ENCODE measurements around the gene RIIAD1. TPM values are rescaled to one million over a fixed set of nuclear protein-coding genes. Genes with fewer than 3 reads are reported as not detected.

RIIAD1 gene
- total and polyA plus RNA-seq, 2 experiments from 2014 or later: 1.2 TPM; not detected in 1

DNA sequence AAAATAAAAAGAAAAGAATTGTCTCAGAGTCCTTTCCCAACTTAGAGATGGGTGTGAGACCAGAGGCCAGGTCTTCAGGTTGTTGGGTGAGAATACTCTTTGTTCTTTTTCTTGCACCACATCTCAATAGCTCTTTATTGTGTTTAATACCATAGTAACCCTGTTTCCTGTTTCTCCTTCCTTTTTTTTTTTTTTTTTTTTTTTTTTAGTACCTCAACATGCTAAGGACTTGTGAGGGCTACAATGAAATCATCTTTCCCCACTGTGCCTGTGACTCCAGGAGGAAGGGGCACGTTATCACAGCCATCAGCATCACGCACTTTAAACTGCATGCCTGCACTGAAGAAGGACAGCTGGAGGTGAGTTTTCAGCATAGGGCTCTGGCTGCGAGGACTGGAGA, 29.1 kb upstream of the RIIAD1 start:
- in situ Hi-C loops (cut with MboI): no loop called here
- Histone ChIP-seq H3K4me3 (no peak overlapping the region), H3K9ac (no peak overlapping the region), H2AFZ (no peak overlapping the region), H3K4me2 (ENCODE audit: unreplicated experiment) (no peak overlapping the region), H3K79me2 (ENCODE audit: insufficient read depth) (no peaks in the 10 kb centered on the region), H4K20me1 (ENCODE audit: insufficient read depth) (no peaks in the 10 kb centered on the region), H3K9me3 (ENCODE audit: low read depth) (no peaks in the 10 kb centered on the region), H3K27me3 (replicated peaks; ENCODE audit: insufficient read depth) (no peaks in the 10 kb centered on the region), H3K36me3 (ENCODE audit: low read depth) (peaks cover 9% of the 10 kb centered on the region), H3K4me1 (ENCODE audit: insufficient read depth) (no peaks in the 10 kb centered on the region), H3F3A (ENCODE audit: insufficient read depth) (no peaks in the 10 kb centered on the region), H3K27ac (no peak overlapping the region), H3K9me2 (ENCODE audit: insufficient read depth) (no peaks in the 10 kb centered on the region)
- TF ChIP-seq EZH2phosphoT487 (IDR thresholded peaks at IDR 0.05; ENCODE audit: insufficient read depth, low read depth) (no peak), EZH2 (IDR thresholded peaks at IDR 0.05; ENCODE audit: insufficient read depth, poor library complexity, severe bottlenecking) (no peak)
- no peak for DNase-seq
- 94 to 100% methylated on average over 3 of the region's 3 CpGs for WGBS, 2 experiments (ENCODE audit: low coverage in 1 of 2, low lambda C conversion rate in 2 of 2, missing lambda C conversion rate in 2 of 2)

DNA sequence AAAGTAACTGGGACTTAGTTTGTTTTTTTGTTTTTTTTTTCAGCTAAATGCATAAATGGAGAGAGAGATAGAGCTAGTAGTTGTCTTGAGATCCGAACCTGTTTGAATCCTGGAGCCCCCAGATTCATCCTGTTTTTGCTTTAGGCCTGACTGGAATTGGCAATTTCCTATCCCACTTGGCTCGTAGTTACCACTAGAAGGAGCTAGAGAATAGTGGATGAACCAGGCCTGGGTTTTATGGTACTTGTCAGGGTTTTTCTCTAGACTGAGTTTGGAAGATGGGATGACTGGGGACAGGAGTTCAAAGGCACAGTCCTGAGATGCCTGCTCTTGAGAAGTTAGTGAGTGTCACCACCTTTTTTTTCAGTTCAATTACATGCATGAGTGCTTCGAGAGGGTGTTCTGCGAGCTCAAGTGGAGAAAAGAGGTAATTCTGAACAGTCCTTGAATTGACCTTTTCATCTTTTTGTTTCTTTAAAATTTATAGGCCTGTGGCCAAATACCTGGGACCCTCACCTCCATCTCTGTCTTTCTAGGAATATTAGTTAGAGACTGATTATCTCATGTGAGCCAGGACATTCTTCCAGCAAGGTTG, 28.2 kb upstream of the RIIAD1 start:
- no peak overlapping the region for H3K27ac ChIP-seq
- H3K79me2 ChIP-seq (ENCODE audit: insufficient read depth): no peaks in the 10 kb centered on the region
- H4K20me1 ChIP-seq (ENCODE audit: insufficient read depth): no peaks in the 10 kb centered on the region
- no peaks in the 10 kb centered on the region for H3K4me1 ChIP-seq (ENCODE audit: insufficient read depth)
- peaks cover 9% of the 10 kb centered on the region for H3K36me3 ChIP-seq (ENCODE audit: low read depth)
- TF ChIP-seq EZH2phosphoT487 (IDR thresholded peaks at IDR 0.05; ENCODE audit: insufficient read depth, low read depth): no peak
- TF ChIP-seq EZH2 (IDR thresholded peaks at IDR 0.05; ENCODE audit: insufficient read depth, poor library complexity, severe bottlenecking): no peak
- no peak overlapping the region for H3K4me2 ChIP-seq (ENCODE audit: unreplicated experiment)
- peak; percentile 65 for DNase-seq
- H3K4me3 ChIP-seq: no peak overlapping the region
- H3K9me3 ChIP-seq (ENCODE audit: low read depth): no peaks in the 10 kb centered on the region
- H2AFZ ChIP-seq: no peak overlapping the region
- no peaks in the 10 kb centered on the region for H3F3A ChIP-seq (ENCODE audit: insufficient read depth)
- H3K9me2 ChIP-seq (ENCODE audit: insufficient read depth): no peaks in the 10 kb centered on the region
- no peak overlapping the region for H3K9ac ChIP-seq
- H3K27me3 ChIP-seq (replicated peaks; ENCODE audit: insufficient read depth): no peaks in the 10 kb centered on the region
- WGBS, 2 experiments (ENCODE audit: low coverage in 1 of 2, low lambda C conversion rate in 2 of 2, missing lambda C conversion rate in 2 of 2): 70 to 73% methylated on average over 4 of the region's 4 CpGs
- in situ Hi-C loops (cut with MboI): no loop called here

DNA sequence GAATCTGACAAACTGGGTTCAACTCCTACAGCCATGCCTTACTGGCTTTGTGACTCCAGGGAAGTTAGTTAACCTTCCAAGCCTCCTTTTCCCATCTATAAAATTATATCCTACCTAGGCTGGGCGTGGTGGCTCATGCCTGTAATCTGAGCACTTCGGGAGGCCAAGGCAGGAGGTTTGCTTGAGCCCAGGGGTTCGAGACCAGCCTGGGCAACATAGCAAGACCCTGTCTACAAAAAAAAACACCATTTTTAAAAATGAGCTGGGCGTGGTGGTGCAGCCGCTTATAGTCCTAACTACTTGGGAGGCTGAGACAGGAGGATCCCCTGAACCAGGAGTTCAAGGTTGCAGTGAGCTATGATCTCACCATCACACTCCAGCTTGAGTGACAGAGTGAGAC, 19.8 kb upstream of the RIIAD1 start:
- no peaks in the 10 kb centered on the region for H3F3A ChIP-seq (ENCODE audit: insufficient read depth)
- WGBS, 2 experiments (ENCODE audit: low coverage in 1 of 2, low lambda C conversion rate in 2 of 2, missing lambda C conversion rate in 2 of 2): 95 to 98% methylated on average over 5 of the region's 5 CpGs
- TF ChIP-seq EZH2 (IDR thresholded peaks at IDR 0.05; ENCODE audit: insufficient read depth, poor library complexity, severe bottlenecking): no peak
- TF ChIP-seq EZH2phosphoT487 (IDR thresholded peaks at IDR 0.05; ENCODE audit: insufficient read depth, low read depth): no peak
- no peaks in the 10 kb centered on the region for H3K4me1 ChIP-seq (ENCODE audit: insufficient read depth)
- H2AFZ ChIP-seq: no peak overlapping the region
- no peak overlapping the region for H3K4me3 ChIP-seq
- H3K9me3 ChIP-seq (ENCODE audit: low read depth): no peaks in the 10 kb centered on the region
- H3K9me2 ChIP-seq (ENCODE audit: insufficient read depth): no peaks in the 10 kb centered on the region
- no peaks in the 10 kb centered on the region for H3K79me2 ChIP-seq (ENCODE audit: insufficient read depth)
- H4K20me1 ChIP-seq (ENCODE audit: insufficient read depth): no peaks in the 10 kb centered on the region
- 0 out of 2 replicates have a peak, but pooled peaks cover 8% of the 10 kb centered on the region for H3K36me3 ChIP-seq (ENCODE audit: low read depth)
- no peak overlapping the region for H3K4me2 ChIP-seq (ENCODE audit: unreplicated experiment)
- H3K27ac ChIP-seq: no peak overlapping the region
- no peak for DNase-seq
- no peaks in the 10 kb centered on the region for H3K27me3 ChIP-seq (replicated peaks; ENCODE audit: insufficient read depth)
- in situ Hi-C loops (cut with MboI): no loop called here
- H3K9ac ChIP-seq: no peak overlapping the region

DNA sequence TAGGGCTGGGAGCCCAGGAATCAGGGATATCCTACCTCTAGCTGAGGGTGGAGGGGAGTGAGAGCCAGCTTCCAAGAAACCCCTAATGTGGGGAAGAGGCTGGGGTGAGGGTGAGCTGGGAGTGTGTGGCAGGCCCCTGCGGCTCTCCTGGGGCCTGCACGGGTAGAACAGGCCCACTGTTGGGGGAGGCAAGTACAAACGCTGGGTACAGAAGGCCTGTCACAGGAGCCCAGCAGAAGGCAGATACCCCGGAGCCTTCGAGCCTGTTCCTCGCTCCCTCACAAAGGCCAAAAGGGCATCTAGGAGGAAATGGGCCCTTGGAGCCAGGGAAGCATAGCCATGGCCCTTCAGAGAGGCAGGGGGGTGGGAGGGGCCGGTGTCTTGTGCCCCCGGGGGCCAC, 18.4 kb upstream of the RIIAD1 start:
- no peak overlapping the region for H3K27ac ChIP-seq
- in situ Hi-C loops (cut with MboI): no loop called here
- no peaks in the 10 kb centered on the region for H3K4me1 ChIP-seq (ENCODE audit: insufficient read depth)
- no peak overlapping the region for H3K4me3 ChIP-seq
- H3K9me3 ChIP-seq (ENCODE audit: low read depth): no peaks in the 10 kb centered on the region
- DNase-seq: no peak
- H3K79me2 ChIP-seq (ENCODE audit: insufficient read depth): no peaks in the 10 kb centered on the region
- TF ChIP-seq EZH2 (IDR thresholded peaks at IDR 0.05; ENCODE audit: insufficient read depth, poor library complexity, severe bottlenecking): no peak
- no peaks in the 10 kb centered on the region for H3K27me3 ChIP-seq (replicated peaks; ENCODE audit: insufficient read depth)
- H3K9me2 ChIP-seq (ENCODE audit: insufficient read depth): no peaks in the 10 kb centered on the region
- no peaks in the 10 kb centered on the region for H4K20me1 ChIP-seq (ENCODE audit: insufficient read depth)
- no peak overlapping the region for H3K4me2 ChIP-seq (ENCODE audit: unreplicated experiment)
- WGBS, 2 experiments (ENCODE audit: low coverage in 1 of 2, low lambda C conversion rate in 2 of 2, missing lambda C conversion rate in 2 of 2): 44 to 51% methylated on average over 7 to 8 of the region's 8 CpGs
- H2AFZ ChIP-seq: no peak overlapping the region
- H3K36me3 ChIP-seq (ENCODE audit: low read depth): 0 out of 2 replicates have a peak, but pooled peaks cover 8% of the 10 kb centered on the region
- H3K9ac ChIP-seq: no peak overlapping the region
- H3F3A ChIP-seq (ENCODE audit: insufficient read depth): no peaks in the 10 kb centered on the region

DNA sequence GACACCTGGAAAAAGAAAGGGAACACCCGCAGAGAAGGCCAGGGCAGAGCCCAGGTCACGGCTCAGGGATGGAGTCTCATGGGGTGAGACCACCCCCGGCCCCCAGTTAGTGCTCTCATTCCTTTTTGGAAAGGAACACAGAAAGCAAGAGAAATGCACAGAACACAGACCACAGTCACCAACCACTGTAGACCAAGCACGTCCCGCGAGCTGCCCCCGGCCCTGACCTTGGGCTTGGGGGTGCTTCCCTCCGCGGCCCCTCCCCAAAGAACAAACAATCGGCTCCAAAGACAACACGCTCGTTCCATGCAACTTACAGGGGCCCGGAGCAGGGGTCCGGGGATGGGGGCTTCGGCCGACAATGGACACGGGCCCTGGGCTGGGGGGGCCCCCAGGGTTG, 17.5 kb upstream of the RIIAD1 start:
- Histone ChIP-seq H3K9me2 (ENCODE audit: insufficient read depth) (no peaks in the 10 kb centered on the region), H3K79me2 (ENCODE audit: insufficient read depth) (no peaks in the 10 kb centered on the region), H3K4me3 (no peak overlapping the region), H3K27ac (no peak overlapping the region), H3K9ac (no peak overlapping the region), H3K9me3 (ENCODE audit: low read depth) (no peaks in the 10 kb centered on the region), H2AFZ (no peak overlapping the region), H4K20me1 (ENCODE audit: insufficient read depth) (no peaks in the 10 kb centered on the region), H3K36me3 (ENCODE audit: low read depth) (0 out of 2 replicates have a peak, but pooled peaks cover 8% of the 10 kb centered on the region), H3K4me1 (ENCODE audit: insufficient read depth) (no peaks in the 10 kb centered on the region), H3K4me2 (ENCODE audit: unreplicated experiment) (no peak overlapping the region), H3F3A (ENCODE audit: insufficient read depth) (no peaks in the 10 kb centered on the region), H3K27me3 (replicated peaks; ENCODE audit: insufficient read depth) (no peaks in the 10 kb centered on the region)
- DNase-seq: no peak
- no peak for TF ChIP-seq EZH2phosphoT487 (IDR thresholded peaks at IDR 0.05; ENCODE audit: insufficient read depth, low read depth)
- TF ChIP-seq EZH2 (IDR thresholded peaks at IDR 0.05; ENCODE audit: insufficient read depth, poor library complexity, severe bottlenecking): no peak
- WGBS, 2 experiments (ENCODE audit: low coverage in 1 of 2, low lambda C conversion rate in 2 of 2, missing lambda C conversion rate in 2 of 2): 82 to 89% methylated on average over 10 to 17 of the region's 17 CpGs
- in situ Hi-C loops (cut with MboI): no loop called here
